GM19463 (cell line): Measurements from ENCODE around the gene PTCHD1.

Source experiments
- ATAC-seq: cut with Tn5 transposase; IDR thresholded peaks from one replicate; pipeline ENCODE4 v1.9.1; 2021; ENCODE audit warnings: mild to moderate bottlenecking, moderate library complexity; ENCODE audit not compliant: unreplicated experiment

PTCHD1 gene

GRCh38 chrX:23344904-23345271, 10.2 kb downstream of the PTCHD1 start:
- ATAC-seq: no peak

DNA sequence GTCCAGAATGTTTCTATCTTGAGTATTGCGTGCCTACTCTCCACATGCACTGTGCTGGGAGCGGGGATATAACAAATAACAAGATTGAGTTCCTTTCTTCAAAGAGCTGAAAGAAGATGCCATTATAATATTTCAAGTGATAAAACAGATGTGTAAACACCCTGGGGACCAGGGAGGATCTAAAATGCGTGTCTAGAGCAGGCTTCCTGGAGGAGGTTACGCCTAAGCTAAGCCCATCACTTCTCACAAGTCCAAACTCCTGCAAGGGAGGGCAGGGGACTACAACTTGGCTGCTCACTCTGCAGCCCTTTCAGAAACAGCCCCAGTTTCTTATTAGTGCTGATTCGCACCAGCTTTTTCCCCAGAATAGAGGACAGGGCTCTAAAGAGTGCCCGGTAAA, 21.5 kb downstream of the PTCHD1 start:
- no peak for ATAC-seq

DNA sequence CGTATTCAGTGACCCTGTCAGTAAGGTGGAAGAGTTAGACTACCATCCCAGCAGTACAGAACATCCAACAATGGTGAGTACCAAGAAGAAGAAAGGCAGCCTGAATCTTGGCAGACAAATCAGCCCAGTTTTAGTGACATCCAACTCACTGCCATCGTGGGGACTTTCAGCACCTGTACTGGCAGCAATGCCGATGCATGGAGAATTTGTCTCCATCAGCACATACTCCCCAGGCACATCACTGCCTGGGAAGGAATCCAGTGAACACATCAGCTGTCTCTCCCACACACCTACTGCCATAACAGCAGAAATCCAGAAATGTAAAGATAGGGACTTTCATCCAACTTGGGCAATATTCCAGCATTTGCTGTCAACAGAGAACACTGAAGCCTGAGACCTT, 29.8 kb downstream of the PTCHD1 start:
- ATAC-seq: no peak

- no peak for ATAC-seq
Measured at GRCh38 chrX:23365541-23365940, 30.9 kb downstream of the PTCHD1 start.

DNA sequence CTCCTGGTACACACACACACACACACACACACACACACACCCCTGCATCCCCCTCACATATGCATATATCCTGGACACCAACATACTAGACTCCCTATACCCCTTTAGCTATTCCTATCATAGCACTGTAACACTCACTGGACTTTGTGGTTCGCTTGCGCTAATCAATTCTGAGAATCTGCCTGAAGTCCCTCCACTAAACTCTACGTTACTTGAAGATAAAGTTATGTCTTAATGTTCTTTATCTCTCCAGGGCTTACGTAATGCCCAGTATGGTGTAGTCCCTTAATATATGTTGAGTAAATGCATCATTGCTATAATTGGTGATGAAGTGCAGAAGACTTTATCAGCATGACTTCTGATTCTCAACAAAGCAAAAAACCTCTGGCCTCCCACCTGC, 32.3 kb downstream of the PTCHD1 start:
- no peak for ATAC-seq

DNA sequence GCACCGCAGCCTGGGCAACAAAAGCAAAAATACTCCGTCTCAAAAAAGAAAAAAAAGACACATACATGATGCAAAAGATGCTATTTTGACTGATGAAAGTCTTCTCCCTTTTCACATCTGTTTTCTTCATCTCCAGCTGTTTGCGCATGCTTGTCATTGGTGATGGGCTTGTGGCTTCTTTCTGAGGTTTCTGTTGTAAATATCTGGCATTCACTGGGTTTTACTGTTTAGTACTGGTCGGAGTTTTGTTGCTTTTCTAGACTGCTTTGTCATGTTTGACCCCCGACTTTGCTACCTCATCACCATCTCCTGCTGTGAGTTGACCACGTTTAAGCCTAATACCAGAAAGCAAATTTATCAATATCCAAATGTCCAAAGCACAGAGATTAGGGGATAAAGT, 34.4 kb downstream of the PTCHD1 start:
- ATAC-seq: no peak

GRCh38 chrX:23372220-23372902, 37.7 kb downstream of the PTCHD1 start:
- no peak for ATAC-seq

- no peak for ATAC-seq
Measured at GRCh38 chrX:23373129-23373804, 38.6 kb downstream of the PTCHD1 start.

GRCh38 chrX:23374291-23374690, 39.6 kb downstream of the PTCHD1 start:
- no peak for ATAC-seq

DNA sequence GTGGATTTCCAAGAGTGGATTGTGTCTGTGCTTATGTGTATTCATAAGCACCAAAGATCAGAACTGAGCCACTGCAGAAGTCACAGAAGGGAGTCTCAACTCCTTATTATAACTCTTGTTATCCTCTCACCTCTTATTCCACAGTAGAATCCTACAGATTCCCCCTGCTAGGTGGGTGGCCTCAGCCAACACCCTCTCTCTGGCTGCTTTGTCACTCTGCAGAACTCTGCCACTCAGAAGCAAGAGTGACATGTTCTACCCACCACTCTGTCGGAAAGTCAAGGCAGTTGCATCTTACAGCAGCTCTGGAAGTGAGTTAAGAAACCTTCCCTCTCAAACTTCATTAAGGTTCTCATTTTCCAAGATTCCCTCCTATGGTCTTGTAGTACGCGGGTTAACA, 41.9 kb downstream of the PTCHD1 start:
- ATAC-seq: no peak

DNA sequence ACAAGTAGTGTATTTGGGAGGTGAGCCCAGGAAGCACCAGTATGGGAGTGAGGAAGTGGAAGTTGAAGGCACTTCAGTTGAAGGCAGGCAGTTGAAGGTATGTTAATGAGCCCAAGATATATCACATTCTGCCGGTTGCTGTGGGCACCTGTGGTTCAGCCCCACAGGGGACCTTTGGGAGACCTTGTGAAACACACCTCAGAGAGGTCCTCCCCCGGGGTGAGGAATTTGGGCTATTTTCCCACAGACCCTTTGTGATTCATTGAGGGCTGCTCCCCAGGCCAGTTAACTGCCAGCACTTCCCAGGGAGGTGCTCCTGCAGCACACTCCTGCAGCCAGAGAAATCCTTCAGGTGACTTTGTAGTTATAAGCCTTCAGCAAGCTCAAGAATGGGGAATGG, 45.9 kb downstream of the PTCHD1 start:
- ATAC-seq: no peak

DNA sequence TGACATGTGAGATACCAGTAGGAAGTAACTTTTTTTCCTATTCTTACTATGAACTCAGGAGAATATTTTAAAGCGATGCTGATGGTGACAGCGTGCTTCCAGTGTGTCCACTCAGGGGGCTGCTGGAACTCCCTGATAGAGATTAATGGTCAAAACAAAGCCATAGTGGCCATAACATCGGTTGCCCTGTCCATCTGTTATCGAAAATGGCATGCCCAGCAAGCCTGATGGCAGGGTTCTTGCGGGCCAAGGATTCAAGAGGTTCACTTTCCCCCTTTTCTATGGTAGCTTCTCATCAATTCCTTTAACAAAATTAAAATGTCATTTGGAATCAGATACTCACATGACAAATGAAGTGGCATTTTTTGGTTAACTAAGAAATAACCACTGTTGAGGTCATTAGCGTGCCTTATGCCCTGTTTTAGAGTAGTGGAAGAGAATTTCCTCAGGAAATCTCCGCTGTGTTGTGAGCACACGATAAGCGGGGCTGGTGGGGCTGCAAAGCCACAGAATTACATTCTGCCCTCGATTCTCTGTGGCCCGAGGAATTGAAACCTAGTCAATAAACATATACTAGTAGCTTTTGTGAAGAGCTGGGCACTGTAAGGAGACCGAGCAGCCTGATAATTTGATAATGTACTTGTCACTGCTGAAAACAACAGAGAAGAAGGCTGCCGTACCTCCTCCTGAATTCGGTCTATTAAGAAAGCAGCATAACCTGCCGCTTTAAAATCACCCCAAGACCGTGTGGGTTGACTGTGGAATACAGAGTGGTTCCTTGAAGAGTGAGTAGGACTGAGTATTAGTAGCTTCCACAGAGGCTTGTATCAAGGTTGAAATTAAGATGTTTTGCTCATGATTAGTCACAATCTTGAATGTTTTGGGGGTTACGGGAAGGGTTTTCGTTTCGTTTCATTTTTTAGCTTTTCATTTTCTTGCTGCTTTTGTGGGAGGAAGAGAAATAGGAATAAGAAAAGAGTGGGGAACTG, 46.7 kb downstream of the PTCHD1 start:
- no peak for ATAC-seq

GRCh38 chrX:23382572-23382971, 47.9 kb downstream of the PTCHD1 start:
- no peak for ATAC-seq

DNA sequence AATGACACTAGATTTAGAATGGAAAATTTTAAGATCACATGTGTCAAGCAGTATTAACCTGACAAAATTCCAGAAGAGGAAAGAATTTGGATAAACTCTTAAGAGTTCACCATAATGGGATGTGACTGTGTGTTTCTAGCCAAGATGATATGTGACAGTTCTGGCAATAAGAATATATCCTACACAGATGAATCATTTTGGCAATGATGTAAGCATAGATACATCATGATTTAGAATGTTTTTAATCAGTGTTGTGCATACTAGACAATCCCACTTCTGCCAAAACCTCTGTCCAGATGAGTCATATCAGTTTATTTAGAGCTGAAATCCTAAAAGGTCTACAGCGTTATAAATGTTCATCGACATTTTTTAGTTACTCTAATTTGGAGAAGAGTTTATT, 48.8 kb downstream of the PTCHD1 start:
- ATAC-seq: no peak

GRCh38 chrX:23385242-23385641, 50.6 kb downstream of the PTCHD1 start:
- no peak for ATAC-seq

DNA sequence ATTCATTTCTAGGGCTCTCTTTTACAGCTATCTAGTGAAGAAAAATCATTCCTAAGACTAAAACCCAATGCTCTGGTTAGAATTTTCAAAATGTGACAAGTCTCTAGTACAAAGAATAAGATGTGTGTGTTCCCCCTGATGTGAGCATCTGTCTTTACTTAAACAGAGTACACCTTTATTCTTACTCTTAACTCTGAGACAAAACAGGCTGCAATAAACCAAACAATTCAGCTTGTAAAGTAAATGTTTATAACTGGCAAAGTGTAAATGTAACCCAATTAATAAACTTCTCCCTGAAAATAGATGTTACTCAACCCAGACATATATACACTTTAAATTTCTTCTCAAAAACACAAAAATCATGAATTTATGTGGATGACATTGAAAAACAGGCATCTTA, 51.6 kb downstream of the PTCHD1 start:
- ATAC-seq: no peak

DNA sequence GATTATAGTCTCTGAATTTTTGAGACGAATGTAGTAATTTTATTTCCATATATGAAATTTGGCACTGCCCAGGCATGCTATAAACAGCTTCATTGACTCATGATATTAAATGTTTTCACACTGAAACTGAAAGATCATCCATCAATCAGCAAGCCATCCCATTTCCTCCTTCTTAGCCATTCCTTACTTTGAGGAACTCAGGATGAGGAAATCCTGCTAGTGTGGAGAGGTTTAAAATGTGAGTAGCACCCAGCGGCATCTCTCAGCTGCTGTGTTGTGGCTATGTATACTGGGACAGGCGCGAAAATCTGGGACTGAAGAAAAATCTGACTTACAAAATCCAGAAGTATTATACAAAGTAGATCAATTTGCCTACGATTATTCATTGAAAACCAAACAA, 52.1 kb downstream of the PTCHD1 start:
- ATAC-seq: no peak

DNA sequence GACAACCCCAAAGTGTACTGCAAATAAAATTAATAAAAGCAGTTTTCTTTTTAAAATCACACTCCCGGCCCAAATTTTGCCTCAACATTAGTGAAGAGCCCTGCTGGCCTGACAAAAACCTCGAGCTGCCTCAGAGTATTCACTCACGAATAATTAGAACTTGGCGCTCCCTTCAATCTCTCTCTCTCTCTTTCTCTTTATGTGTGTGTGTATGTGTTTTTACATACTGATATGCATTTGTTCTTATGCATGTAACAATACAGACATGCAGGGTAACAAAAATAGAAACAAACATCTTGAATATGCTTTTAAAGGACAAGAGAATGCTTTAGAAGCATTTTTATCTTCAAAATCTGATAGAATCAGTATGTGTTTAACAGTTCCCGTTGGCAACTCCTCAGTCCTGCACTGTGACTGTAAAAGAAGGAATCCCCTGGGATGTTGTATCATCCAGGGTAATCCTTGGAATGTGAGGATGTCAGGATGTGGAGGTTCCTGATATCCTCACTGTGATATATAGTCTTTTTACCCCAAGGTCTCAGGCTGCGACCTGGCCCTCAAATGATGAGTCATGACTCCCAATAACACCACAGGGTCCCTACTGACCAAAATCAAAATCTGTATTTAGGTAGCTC, 53.0 kb downstream of the PTCHD1 start:
- ATAC-seq: no peak

DNA sequence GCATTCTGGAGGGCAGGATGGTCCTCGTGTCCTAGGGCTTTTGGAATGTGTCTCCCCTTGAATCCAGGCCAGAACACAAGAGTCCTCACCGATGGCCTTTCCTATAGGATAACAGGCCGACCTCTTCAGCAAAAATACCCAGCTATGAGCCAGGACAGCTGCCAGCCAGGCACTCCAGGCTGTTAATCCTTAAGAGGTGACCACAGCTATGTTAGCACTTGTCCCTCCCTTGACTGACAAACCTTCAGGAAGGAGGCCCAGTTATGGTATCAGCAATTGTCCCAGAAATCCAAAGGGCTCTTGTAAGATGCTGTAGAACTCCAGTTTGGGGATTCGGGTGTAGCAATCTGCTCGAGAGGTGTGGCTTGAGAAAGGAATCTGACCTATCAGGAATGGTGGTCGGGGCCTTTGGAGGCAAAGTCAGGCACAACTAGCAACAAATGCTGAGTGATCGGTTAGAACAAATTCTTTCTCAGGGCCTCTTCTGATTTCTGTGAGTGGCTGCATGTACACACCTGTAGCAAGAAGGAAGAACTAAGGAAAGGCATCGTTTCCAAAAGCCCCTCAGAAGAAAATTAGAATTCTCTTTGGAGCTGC, 54.6 kb downstream of the PTCHD1 start:
- no peak for ATAC-seq

- ATAC-seq: no peak
Measured at GRCh38 chrX:23390979-23391378, 56.3 kb downstream of the PTCHD1 start.

DNA sequence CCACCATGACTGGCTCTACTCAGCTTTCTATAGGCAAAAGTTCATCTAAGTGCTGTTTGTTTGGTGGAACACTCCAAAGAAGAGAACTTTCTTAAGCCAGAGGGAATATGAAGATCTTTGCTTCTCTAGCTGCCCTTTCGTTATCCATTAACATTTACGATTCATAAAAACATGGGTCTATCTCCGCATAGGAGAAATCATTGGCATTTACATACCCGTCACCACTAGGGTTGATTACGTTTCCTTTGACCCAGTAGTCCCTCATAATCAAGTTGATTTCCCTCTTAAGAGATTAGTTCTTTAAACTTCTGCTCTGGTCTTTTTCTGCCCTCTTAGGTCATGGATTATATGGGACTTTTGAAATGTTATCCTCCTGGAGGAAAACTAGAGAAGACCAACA, 57.5 kb downstream of the PTCHD1 start:
- no peak for ATAC-seq
